Fibroblast of peridontal ligament (primary cell): ENCODE data around the gene ARTN.

Source experiments
- DNase-seq: peaks from one replicate; pipeline ENCODE4 v3.0.0-alpha.2; 2010; ENCODE audit errors: extremely low read depth

The ARTN gene

GRCh38 chr1:43984855-43985254 is 51.3 kb downstream of the ARTN start:
- DNase-seq: no peak

- DNase-seq: no peak
Measured at GRCh38 chr1:43985984-43986595, 52.5 kb downstream of the ARTN start.

GRCh38 chr1:43986712-43987111 is 53.1 kb downstream of the ARTN start:
- DNase-seq: no peak
